ENCODE results near the gene BRD7. TPM values are rescaled to one million over a fixed set of nuclear protein-coding genes. Genes with fewer than 3 reads are reported as not detected.

BRD7 gene
- total and polyA plus RNA-seq, 2 of the 4 experiments (the other 2 are of a cell fraction) = 24.8 to 29.9 TPM

GRCh38 chr16:50402298-50402895 lies 33.6 kb upstream of the BRD7 start:
- Histone ChIP-seq H2AFZ (replicated peaks; ENCODE audit: low read length, poor library complexity) (no peak overlapping the region), H3K4ac (ENCODE audit: low read depth, low read length) (no peak overlapping the region), H3K56ac (ENCODE audit: extremely low read depth, insufficient read depth, low read length) (no peak overlapping the region), H4K91ac (ENCODE audit: insufficient read depth, low read depth, low read length) (no peak overlapping the region), H3K4me1 (ENCODE audit: control insufficient read depth, insufficient read depth, low read length) (no peaks in the 10 kb centered on the region), H2AK9ac (replicated peaks; ENCODE audit: low read depth, low read length, poor library complexity) (no peak overlapping the region), H4K5ac (ENCODE audit: low read depth, low read length) (no peak overlapping the region), H4K20me1 (ENCODE audit: insufficient read depth, low read length) (no peaks in the 10 kb centered on the region), H3K79me1 (ENCODE audit: low read depth in 1 of 2, low read length in 2 of 2) (no peaks in the 10 kb centered on the region), H3K18ac (ENCODE audit: low read depth, low read length) (no peak overlapping the region), H3K27ac (ENCODE audit: insufficient read depth, low read length) (no peak overlapping the region), H2AK5ac (ENCODE audit: low read depth, low read length) (no peak overlapping the region), H3K14ac (replicated peaks; ENCODE audit: low read depth, low read length) (no peak overlapping the region), H3K27me3 (ENCODE audit: control insufficient read depth, insufficient read depth, low read length) (no peaks in the 10 kb centered on the region; the same call in 1 of the 2 replicates), H3K36me3 (ENCODE audit: control insufficient read depth, insufficient read depth, low read length) (no peaks in the 10 kb centered on the region), H2BK120ac (ENCODE audit: low read depth, low read length) (no peak overlapping the region), H4K8ac (ENCODE audit: low read depth in 2 of 2, low read length in 2 of 2) (no peak overlapping the region), H3K9ac (ENCODE audit: low read depth, low read length) (no peak overlapping the region), H3K9me3 (ENCODE audit: control insufficient read depth, insufficient read depth, low read length) (no peaks in the 10 kb centered on the region), H3K4me2 (ENCODE audit: low read depth, low read length) (no peak overlapping the region), H3K9me1 (ENCODE audit: insufficient read depth, low read length) (no peaks in the 10 kb centered on the region), H3K4me3 (ENCODE audit: insufficient read depth, low read depth, low read length) (no peak overlapping the region), H3K23ac (ENCODE audit: low read depth, low read length) (no peak overlapping the region), H2BK15ac (ENCODE audit: low read depth, low read length) (no peak overlapping the region), H2BK5ac (ENCODE audit: low read depth, low read length, poor library complexity, severe bottlenecking) (no peak overlapping the region), H2BK20ac (ENCODE audit: low read depth, low read length) (no peak overlapping the region)
- ChIA-PET POLR2A (ENCODE audit: unreplicated experiment) (no interaction called here), CTCF (no interaction called here)
- in situ Hi-C loops (cut with MboI; ENCODE audit: low sequenced_read_pairs) (no loop called here), dilution Hi-C loops (cut with HindIII; ENCODE audit: low sequenced_read_pairs, unreplicated experiment) (no loop called here), intact Hi-C loops (cut with micrococcal nuclease) (no loop called here)
- DNase-seq (no peak), ATAC-seq (ENCODE audit: low read depth) (no peak)
- BruUV-seq (replicated peaks) = no TSS peak
- no peak for TF ChIP-seq NFE2L2 (IDR thresholded peaks at IDR 0.05; ENCODE audit: low read depth, low read length)
- TF ChIP-seq MAFK (IDR thresholded peaks at IDR 0.05; ENCODE audit: low read depth, low read length) = no peak
- TF ChIP-seq RAD21 (IDR thresholded peaks at IDR 0.05; ENCODE audit: low read length) = no peak
- TF ChIP-seq FOS (IDR thresholded peaks at IDR 0.05; ENCODE audit: low read depth, low read length) = no peak
- TF ChIP-seq RCOR1 (IDR thresholded peaks at IDR 0.05; ENCODE audit: insufficient replicate concordance, low read length) = no peak
- TF ChIP-seq RFX5 (IDR thresholded peaks at IDR 0.05; ENCODE audit: low read depth, low read length) = no peak
- TF ChIP-seq CEBPB (IDR thresholded peaks at IDR 0.05; ENCODE audit: low read depth, low read length) = no peak
- TF ChIP-seq CHD1 (IDR thresholded peaks at IDR 0.05; ENCODE audit: low read depth, low read length) = no peak
- no peak for TF ChIP-seq SMC3 (IDR thresholded peaks at IDR 0.05; ENCODE audit: low read depth, low read length)
- TF ChIP-seq ELK1 (IDR thresholded peaks at IDR 0.05; ENCODE audit: borderline replicate concordance, low read depth, low read length) = no peak
- no peak for TF ChIP-seq MXI1 (IDR thresholded peaks at IDR 0.05; ENCODE audit: borderline replicate concordance, low read depth, low read length)
- no peak for TF ChIP-seq USF2 (IDR thresholded peaks at IDR 0.05; ENCODE audit: low read depth, low read length)
- no peak for TF ChIP-seq POLR2A (IDR thresholded peaks at IDR 0.05; ENCODE audit: low read depth, low read length)
- no peak for TF ChIP-seq MAZ (IDR thresholded peaks at IDR 0.05; ENCODE audit: borderline replicate concordance, low read depth, low read length)
- no peak for TF ChIP-seq CTCF (conservative IDR thresholded peaks at IDR 0.05; ENCODE audit: low read depth, low read length)
- TF ChIP-seq BHLHE40 (IDR thresholded peaks at IDR 0.05; ENCODE audit: low read depth, low read length) = no peak
- 68% methylated on average over 7 of the region's 9 CpGs; no CpG with 5 or more reads in 1 of the 2 experiments for WGBS, 2 experiments (ENCODE audit: extremely low coverage in 2 of 2, insufficient read length in 1 of 2)

Measured in IMR-90 (cell line).